Esophagus squamous epithelium (tissue), 4 donors: ENCODE measurements around the gene NRG3.

Experiments
- POLR2A ChIP-seq, 4 donors: fragments of 450-650 bp; IDR thresholded peaks; one replicate each; pipeline ENCODE4 v1.6.1; 2017; ENCODE audit warnings: antibody characterized with exemption in 4 of 4, mild to moderate bottlenecking in 4 of 4, moderate library complexity in 3 of 4
- TF ChIP-seq, protein P1 (sequence below), 6 experiments: fragments of 450-650 bp in 4 of 6; fragments of 200-600 bp in 2 of 6; sonication (generic) in 2 of 6; IDR thresholded peaks; one replicate each; pipeline ENCODE4 v1.5.1; 2016 to 2019; ENCODE audit warnings: antibody characterized with exemption in 6 of 6, mild to moderate bottlenecking in 4 of 6, moderate library complexity in 4 of 6

DNA sequence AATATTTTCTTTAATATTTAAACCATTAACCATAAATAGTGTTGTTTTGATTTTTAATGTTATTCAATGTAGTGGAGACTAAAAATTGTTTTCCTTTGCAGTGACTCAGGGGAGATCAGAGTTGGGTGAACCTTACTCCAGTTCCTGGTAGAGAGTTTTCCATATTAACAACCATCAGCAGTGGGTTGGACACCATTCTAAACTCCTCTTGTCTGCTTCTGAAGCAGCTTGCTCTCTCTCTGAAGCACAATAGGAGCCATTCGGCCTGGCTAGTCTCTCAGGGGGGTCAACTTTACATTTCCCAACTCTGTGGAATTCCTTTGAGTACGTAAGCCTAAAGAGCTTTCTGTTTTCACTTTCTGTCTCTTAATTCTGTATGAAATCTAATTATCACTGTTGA is 9.4 kb upstream of the NRG3 start:
- TF ChIP-seq, protein P1, sequence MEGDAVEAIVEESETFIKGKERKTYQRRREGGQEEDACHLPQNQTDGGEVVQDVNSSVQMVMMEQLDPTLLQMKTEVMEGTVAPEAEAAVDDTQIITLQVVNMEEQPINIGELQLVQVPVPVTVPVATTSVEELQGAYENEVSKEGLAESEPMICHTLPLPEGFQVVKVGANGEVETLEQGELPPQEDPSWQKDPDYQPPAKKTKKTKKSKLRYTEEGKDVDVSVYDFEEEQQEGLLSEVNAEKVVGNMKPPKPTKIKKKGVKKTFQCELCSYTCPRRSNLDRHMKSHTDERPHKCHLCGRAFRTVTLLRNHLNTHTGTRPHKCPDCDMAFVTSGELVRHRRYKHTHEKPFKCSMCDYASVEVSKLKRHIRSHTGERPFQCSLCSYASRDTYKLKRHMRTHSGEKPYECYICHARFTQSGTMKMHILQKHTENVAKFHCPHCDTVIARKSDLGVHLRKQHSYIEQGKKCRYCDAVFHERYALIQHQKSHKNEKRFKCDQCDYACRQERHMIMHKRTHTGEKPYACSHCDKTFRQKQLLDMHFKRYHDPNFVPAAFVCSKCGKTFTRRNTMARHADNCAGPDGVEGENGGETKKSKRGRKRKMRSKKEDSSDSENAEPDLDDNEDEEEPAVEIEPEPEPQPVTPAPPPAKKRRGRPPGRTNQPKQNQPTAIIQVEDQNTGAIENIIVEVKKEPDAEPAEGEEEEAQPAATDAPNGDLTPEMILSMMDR (IDR thresholded peaks at IDR 0.05): no peak
- no peak for TF ChIP-seq POLR2A (IDR thresholded peaks at IDR 0.05)
